ENCODE data around the gene LONP1. TPM values are rescaled to one million over a fixed set of nuclear protein-coding genes. Genes with fewer than 3 reads are reported as not detected.

Gene LONP1
- total RNA-seq, 4 donors from 2014 or later: 39.9 to 134 (median 44.1) TPM

DNA sequence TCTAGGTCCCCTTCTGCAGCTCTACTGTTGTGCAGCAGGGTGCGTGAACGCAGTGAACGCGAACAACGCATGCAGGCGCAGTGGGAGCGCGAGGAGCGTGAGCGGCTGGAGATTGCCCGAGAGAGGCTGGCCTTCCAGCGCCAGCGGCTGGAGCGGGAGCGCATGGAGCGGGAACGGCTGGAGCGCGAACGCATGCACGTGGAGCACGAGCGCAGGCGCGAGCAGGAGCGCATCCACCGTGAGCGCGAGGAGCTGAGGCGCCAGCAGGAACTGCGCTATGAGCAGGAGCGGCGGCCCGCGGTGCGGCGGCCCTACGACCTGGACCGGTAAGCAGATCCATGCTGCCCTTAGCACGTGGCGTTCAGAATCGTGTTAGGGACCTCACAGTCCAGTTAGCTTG, 58.5 kb downstream of the LONP1 start:
- Histone ChIP-seq H3K27ac (no peak overlapping the region), H3K4me3 (no peak overlapping the region), H3K9me3 (no peaks in the 10 kb centered on the region), H3K27me3 (no peaks in the 10 kb centered on the region), H3K4me1 (no peaks in the 10 kb centered on the region), H3K36me3 (no peaks in the 10 kb centered on the region)
- TF ChIP-seq, protein P1, sequence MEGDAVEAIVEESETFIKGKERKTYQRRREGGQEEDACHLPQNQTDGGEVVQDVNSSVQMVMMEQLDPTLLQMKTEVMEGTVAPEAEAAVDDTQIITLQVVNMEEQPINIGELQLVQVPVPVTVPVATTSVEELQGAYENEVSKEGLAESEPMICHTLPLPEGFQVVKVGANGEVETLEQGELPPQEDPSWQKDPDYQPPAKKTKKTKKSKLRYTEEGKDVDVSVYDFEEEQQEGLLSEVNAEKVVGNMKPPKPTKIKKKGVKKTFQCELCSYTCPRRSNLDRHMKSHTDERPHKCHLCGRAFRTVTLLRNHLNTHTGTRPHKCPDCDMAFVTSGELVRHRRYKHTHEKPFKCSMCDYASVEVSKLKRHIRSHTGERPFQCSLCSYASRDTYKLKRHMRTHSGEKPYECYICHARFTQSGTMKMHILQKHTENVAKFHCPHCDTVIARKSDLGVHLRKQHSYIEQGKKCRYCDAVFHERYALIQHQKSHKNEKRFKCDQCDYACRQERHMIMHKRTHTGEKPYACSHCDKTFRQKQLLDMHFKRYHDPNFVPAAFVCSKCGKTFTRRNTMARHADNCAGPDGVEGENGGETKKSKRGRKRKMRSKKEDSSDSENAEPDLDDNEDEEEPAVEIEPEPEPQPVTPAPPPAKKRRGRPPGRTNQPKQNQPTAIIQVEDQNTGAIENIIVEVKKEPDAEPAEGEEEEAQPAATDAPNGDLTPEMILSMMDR (IDR thresholded peaks at IDR 0.05): no peak
- no peak for TF ChIP-seq POLR2A (IDR thresholded peaks at IDR 0.05)
- DNase-seq: no peak
- intact Hi-C loops (cut with DNase I; ENCODE audit: low total_unique reads): no loop called here

DNA sequence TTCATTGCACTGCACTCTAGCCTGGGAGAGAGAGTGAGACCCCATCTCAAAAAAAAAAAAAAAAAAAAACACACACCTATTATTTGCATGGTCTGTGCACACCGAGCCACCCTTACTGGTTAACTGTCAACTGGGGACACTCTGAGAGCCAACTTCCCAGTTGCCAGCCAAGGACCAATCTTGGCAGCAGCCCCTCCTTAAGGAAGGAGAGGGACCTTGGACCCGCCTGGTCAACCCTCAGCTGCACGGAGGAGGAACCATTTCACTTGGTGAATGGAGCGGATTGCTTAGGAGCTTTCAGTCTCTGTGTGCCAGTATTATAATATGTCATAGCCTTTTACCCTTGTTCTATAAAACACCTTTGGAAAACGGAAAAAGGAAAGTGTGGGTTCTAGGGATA, 64.5 kb downstream of the LONP1 start:
- intact Hi-C loops (cut with DNase I; ENCODE audit: low total_unique reads): no loop called here
- Histone ChIP-seq H3K36me3 (peaks cover 0 to 2% of the 10 kb centered on the region in 2 donors), H3K4me3 (no peak overlapping the region), H3K27me3 (no peaks in the 10 kb centered on the region), H3K4me1 (no peaks in the 10 kb centered on the region), H3K27ac (no peak overlapping the region), H3K9me3 (no peaks in the 10 kb centered on the region)
- TF ChIP-seq, protein P1 (IDR thresholded peaks at IDR 0.05): no peak
- no peak for TF ChIP-seq POLR2A (IDR thresholded peaks at IDR 0.05)
- no peak for DNase-seq

DNA sequence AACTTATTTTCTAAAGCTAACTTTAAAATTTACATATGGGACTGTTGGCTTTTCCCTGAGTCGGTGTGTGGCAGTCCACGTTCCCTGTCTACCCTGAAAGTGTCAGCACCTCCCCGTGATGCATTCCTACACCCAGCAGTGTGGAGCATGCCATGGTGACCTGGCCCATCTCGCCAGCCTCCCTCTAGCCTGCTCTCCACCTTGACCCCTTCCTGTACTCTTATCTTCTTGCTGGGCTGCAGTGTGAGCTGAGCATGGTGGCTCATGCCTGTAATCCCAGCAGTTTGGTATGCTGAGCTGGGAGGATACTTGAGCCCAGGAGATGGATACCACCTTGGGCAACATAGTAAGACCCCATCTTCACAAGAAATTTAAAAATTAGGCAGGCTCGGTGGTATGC, 65.0 kb downstream of the LONP1 start:
- no peak for TF ChIP-seq POLR2A (IDR thresholded peaks at IDR 0.05)
- TF ChIP-seq, protein P1 (IDR thresholded peaks at IDR 0.05): no peak
- intact Hi-C loops (cut with DNase I; ENCODE audit: low total_unique reads): no loop called here
- Histone ChIP-seq H3K27me3 (no peaks in the 10 kb centered on the region), H3K9me3 (no peaks in the 10 kb centered on the region), H3K4me1 (no peaks in the 10 kb centered on the region), H3K36me3 (peaks cover 0 to 2% of the 10 kb centered on the region in 2 donors), H3K27ac (no peak overlapping the region), H3K4me3 (no peak overlapping the region)
- no peak for DNase-seq

DNA sequence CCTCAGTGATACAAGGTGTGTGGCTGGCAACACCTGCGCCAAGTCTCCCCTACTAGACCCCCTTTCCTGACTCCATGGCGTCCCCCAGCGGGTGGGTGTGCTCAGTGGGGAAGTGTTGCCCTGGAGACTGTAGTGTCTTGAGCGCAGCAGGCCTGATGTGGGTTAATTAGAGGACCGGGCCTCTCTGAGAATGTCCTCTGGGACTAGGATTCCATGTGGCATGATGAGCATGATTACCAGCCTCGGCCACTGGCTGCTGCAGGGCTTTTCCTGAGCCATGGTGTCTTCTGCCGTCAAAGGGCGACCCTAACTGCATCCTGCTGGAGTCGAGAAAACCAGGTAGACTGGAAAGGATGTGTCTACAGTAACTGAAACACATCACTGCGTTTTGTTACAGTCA, 67.7 kb downstream of the LONP1 start:
- no peaks in the 10 kb centered on the region for H3K4me1 ChIP-seq
- DNase-seq: no peak
- H3K27ac ChIP-seq: no peak overlapping the region
- H3K9me3 ChIP-seq: no peaks in the 10 kb centered on the region
- no peak for TF ChIP-seq POLR2A (IDR thresholded peaks at IDR 0.05)
- TF ChIP-seq, protein P1 (IDR thresholded peaks at IDR 0.05): no peak
- no peaks in the 10 kb centered on the region for H3K27me3 ChIP-seq
- H3K4me3 ChIP-seq: no peak overlapping the region
- peaks cover 0 to 2% of the 10 kb centered on the region in 2 donors for H3K36me3 ChIP-seq
- intact Hi-C loops (cut with DNase I; ENCODE audit: low total_unique reads): no loop called here

DNA sequence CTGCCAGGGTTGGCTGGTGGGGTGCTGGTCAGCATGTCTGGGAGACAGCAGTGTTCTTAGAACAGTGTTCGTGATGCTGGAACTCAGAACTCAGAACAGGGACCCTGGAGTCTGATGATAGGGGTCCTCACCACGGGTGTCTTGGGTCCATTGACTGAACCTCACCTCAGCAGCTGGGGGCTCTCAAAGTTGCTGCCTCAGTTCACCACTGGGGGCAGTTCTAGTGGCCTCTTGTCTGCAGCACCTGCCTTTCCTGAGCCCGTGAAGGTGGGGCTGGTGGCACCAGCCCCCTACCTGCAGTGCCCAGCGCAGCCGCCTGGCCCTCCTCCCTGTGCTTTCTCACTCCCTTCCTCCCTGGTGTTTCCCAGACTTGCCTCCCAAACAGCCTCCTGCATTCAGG, 68.6 kb downstream of the LONP1 start:
- H3K27me3 ChIP-seq: no peaks in the 10 kb centered on the region
- intact Hi-C loops (cut with DNase I; ENCODE audit: low total_unique reads): no loop called here
- peaks cover 0 to 2% of the 10 kb centered on the region in 2 donors for H3K36me3 ChIP-seq
- no peaks in the 10 kb centered on the region for H3K9me3 ChIP-seq
- no peak overlapping the region for H3K27ac ChIP-seq
- TF ChIP-seq, protein P1 (IDR thresholded peaks at IDR 0.05): no peak
- TF ChIP-seq POLR2A (IDR thresholded peaks at IDR 0.05): no peak
- no peak overlapping the region for H3K4me3 ChIP-seq
- no peaks in the 10 kb centered on the region for H3K4me1 ChIP-seq
- no peak for DNase-seq

Measured in uterus (tissue), 4 donors.